ENCODE data around the gene RAB10. TPM values are rescaled to one million over a fixed set of nuclear protein-coding genes. Genes with fewer than 3 reads are reported as not detected.
"Not testable (repeated sequence)": the region's sequence is repeated elsewhere in the genome, so short reads cannot be mapped to it uniquely, and the experiment has no call there.

The RAB10 gene
- total and polyA plus RNA-seq, 2 experiments from 2014 or later: 102 to 143 TPM

DNA sequence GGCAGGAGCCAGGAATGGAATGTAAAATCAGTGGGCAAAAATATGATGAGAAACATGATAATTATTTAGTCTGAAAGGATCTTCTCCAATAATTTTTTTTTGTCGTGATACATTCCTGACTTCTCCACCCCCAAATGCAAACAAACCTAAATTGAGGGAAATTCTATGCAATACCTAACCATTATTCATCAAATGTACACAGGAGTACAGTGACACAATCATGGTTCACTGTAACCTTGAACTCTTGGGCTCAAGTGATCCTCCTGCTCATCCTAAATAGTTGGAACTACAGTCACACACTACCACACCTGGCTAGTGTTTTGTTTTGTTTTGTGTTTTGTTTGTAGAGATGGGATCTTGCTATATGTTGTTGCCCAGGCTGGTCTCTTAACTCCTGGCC lies 46.5 kb downstream of the RAB10 start (continued):
- TF ChIP-seq, protein P1, sequence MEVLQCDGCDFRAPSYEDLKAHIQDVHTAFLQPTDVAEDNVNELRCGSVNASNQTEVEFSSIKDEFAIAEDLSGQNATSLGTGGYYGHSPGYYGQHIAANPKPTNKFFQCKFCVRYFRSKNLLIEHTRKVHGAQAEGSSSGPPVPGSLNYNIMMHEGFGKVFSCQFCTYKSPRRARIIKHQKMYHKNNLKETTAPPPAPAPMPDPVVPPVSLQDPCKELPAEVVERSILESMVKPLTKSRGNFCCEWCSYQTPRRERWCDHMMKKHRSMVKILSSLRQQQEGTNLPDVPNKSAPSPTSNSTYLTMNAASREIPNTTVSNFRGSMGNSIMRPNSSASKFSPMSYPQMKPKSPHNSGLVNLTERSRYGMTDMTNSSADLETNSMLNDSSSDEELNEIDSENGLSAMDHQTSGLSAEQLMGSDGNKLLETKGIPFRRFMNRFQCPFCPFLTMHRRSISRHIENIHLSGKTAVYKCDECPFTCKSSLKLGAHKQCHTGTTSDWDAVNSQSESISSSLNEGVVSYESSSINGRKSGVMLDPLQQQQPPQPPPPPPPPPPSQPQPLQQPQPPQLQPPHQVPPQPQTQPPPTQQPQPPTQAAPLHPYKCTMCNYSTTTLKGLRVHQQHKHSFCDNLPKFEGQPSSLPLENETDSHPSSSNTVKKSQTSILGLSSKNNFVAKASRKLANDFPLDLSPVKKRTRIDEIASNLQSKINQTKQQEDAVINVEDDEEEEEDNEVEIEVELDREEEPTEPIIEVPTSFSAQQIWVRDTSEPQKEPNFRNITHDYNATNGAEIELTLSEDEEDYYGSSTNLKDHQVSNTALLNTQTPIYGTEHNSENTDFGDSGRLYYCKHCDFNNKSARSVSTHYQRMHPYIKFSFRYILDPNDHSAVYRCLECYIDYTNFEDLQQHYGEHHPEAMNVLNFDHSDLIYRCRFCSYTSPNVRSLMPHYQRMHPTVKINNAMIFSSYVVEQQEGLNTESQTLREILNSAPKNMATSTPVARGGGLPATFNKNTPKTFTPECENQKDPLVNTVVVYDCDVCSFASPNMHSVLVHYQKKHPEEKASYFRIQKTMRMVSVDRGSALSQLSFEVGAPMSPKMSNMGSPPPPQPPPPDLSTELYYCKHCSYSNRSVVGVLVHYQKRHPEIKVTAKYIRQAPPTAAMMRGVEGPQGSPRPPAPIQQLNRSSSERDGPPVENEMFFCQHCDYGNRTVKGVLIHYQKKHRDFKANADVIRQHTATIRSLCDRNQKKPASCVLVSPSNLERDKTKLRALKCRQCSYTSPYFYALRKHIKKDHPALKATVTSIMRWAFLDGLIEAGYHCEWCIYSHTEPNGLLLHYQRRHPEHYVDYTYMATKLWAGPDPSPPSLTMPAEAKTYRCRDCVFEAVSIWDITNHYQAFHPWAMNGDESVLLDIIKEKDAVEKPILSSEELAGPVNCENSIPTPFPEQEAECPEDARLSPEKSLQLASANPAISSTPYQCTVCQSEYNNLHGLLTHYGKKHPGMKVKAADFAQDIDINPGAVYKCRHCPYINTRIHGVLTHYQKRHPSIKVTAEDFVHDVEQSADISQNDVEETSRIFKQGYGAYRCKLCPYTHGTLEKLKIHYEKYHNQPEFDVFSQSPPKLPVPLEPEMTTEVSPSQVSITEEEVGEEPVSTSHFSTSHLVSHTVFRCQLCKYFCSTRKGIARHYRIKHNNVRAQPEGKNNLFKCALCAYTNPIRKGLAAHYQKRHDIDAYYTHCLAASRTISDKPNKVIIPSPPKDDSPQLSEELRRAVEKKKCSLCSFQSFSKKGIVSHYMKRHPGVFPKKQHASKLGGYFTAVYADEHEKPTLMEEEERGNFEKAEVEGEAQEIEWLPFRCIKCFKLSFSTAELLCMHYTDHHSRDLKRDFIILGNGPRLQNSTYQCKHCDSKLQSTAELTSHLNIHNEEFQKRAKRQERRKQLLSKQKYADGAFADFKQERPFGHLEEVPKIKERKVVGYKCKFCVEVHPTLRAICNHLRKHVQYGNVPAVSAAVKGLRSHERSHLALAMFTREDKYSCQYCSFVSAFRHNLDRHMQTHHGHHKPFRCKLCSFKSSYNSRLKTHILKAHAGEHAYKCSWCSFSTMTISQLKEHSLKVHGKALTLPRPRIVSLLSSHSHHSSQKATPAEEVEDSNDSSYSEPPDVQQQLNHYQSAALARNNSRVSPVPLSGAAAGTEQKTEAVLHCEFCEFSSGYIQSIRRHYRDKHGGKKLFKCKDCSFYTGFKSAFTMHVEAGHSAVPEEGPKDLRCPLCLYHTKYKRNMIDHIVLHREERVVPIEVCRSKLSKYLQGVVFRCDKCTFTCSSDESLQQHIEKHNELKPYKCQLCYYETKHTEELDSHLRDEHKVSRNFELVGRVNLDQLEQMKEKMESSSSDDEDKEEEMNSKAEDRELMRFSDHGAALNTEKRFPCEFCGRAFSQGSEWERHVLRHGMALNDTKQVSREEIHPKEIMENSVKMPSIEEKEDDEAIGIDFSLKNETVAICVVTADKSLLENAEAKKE (CRISPR knock-in tag; IDR thresholded peaks at IDR 0.05): no peak

DNA sequence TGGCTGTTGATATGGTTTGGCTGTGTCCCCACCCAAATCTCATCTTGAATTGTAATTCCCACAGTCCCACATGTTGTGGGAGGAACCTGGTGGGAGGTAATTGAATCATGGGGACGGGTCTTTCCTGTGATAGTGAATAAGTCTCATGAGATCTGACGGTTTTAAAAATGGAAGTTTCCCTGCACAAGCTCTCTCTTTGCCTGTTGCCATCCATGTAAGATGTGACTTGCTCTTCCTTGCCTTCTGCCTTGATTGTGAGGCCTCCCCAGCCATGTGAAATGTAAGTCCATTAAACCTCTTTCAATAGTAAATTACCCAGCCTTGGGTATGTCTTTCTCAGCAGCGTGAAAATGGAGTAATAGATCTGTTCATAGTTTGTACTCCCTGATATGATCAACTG lies 47.0 kb downstream of the RAB10 start:
- H3K27me3 Mint-ChIP-seq (ENCODE audit: insufficient read depth, low read depth, poor library complexity); ATAC-seq; H3F3A ChIP-seq (replicated peaks; ENCODE audit: low read depth); H4K20me1 ChIP-seq (replicated peaks; ENCODE audit: insufficient read depth); H3K27me3 ChIP-seq (ENCODE audit: insufficient read depth); H3K9me2 ChIP-seq (ENCODE audit: insufficient read depth); DNase-seq (ENCODE audit: low spot score); H3K36me3 ChIP-seq (ENCODE audit: insufficient read depth); H2AFZ ChIP-seq; H3K27ac ChIP-seq (ENCODE audit: low read depth); H3K27ac Mint-ChIP-seq; H3K4me3 Mint-ChIP-seq; H3K4me3 ChIP-seq; H3K4me2 ChIP-seq: not testable (repeated sequence)
- Mint-ChIP-seq H3K9me3 (peaks cover 31% of the 10 kb centered on the region), H3K36me3 (ENCODE audit: low read depth) (peaks cover 46% of the 10 kb centered on the region), H3K4me1 (peaks cover 22% of the 10 kb centered on the region)
- Histone ChIP-seq H3K79me2 (replicated peaks; ENCODE audit: insufficient read depth) (peaks cover 98% of the 10 kb centered on the region), H3K4me1 (ENCODE audit: insufficient read depth) (peaks cover 24% of the 10 kb centered on the region)

DNA sequence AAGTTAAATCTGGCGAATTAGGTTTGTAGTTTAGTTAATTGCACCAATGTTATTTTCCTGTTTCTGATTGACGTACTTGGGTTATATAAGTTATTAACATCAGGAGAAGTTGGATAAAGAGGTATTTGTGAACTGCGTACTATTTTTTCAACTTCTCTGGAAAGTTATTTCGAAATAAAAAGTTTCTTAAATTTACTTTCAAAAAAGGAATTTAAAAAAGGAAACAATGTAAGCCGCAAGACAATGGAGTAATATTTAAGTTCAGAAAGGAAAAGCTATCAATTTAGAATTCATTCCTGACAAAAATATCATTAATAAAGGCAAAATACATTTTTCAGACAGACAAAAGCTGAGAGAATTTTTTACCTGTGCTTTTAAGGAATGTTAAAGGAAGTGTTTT lies 47.7 kb downstream of the RAB10 start:
- H3K36me3 ChIP-seq (ENCODE audit: insufficient read depth): peaks cover 6% of the 10 kb centered on the region; the same call in 1 of the 2 replicates
- no peak overlapping the region for H3K27ac Mint-ChIP-seq
- no peaks in the 10 kb centered on the region for H3K27me3 ChIP-seq (ENCODE audit: insufficient read depth)
- H3K9me2 ChIP-seq (ENCODE audit: insufficient read depth): no peaks in the 10 kb centered on the region
- no peak overlapping the region for H3K4me2 ChIP-seq
- DNase-seq (ENCODE audit: low spot score): no peak
- H3K79me2 ChIP-seq (replicated peaks; ENCODE audit: insufficient read depth): peaks cover 98% of the 10 kb centered on the region
- H2AFZ ChIP-seq: no peak overlapping the region
- peaks cover 49% of the 10 kb centered on the region for H3K36me3 Mint-ChIP-seq (ENCODE audit: low read depth)
- no peak overlapping the region for H3K4me3 Mint-ChIP-seq
- no peak for ATAC-seq
- H4K20me1 ChIP-seq (replicated peaks; ENCODE audit: insufficient read depth): no peaks in the 10 kb centered on the region; the same call in 1 of the 2 replicates
- peaks cover 8% of the 10 kb centered on the region for H3K27me3 Mint-ChIP-seq (ENCODE audit: insufficient read depth, low read depth, poor library complexity)
- H3F3A ChIP-seq (replicated peaks; ENCODE audit: low read depth): no peaks in the 10 kb centered on the region
- peaks cover 31% of the 10 kb centered on the region for H3K9me3 Mint-ChIP-seq
- H3K4me3 ChIP-seq: no peak overlapping the region
- H3K4me1 Mint-ChIP-seq: peaks cover 20% of the 10 kb centered on the region
- no peak overlapping the region for H3K27ac ChIP-seq (ENCODE audit: low read depth)
- peaks cover 18% of the 10 kb centered on the region for H3K4me1 ChIP-seq (ENCODE audit: insufficient read depth)
- TF ChIP-seq ZNF331 (CRISPR knock-in tag; IDR thresholded peaks at IDR 0.05; ENCODE audit: low read depth): no peak
- no peak for TF ChIP-seq JUNB (IDR thresholded peaks at IDR 0.05; ENCODE audit: unreplicated experiment)
- TF ChIP-seq, protein P1 (CRISPR knock-in tag; IDR thresholded peaks at IDR 0.05): no peak
- TF ChIP-seq NANOG (IDR thresholded peaks at IDR 0.05; ENCODE audit: borderline replicate concordance): no peak
- no peak for TF ChIP-seq CREB1 (CRISPR knock-in tag; IDR thresholded peaks at IDR 0.05; ENCODE audit: low read depth)

Data from GM23338 (cell line).